Gastrocnemius medialis (tissue), 4 donors: ENCODE measurements around the gene ZNF735.

Experiments used
- CTCF ChIP-seq, 5 experiments: fragments of 450-650 bp in 3 of 5; fragments of 200-600 bp in 2 of 5; sonication (generic) in 2 of 5; IDR thresholded peaks in 4 of 5; conservative IDR thresholded peaks in 1 of 5; 1 replicate in 4 of 5; 2 replicates in 1 of 5; pipeline ENCODE4 v1.5.1; 2016 to 2019; ENCODE audit warnings: antibody characterized with exemption in 5 of 5, mild to moderate bottlenecking in 3 of 5, moderate library complexity in 3 of 5
- POLR2A ChIP-seq, 2 donors: fragments of 450-650 bp; IDR thresholded peaks; one replicate each; pipeline ENCODE4 v1.6.1; 2017; ENCODE audit warnings: antibody characterized with exemption in 2 of 2, mild to moderate bottlenecking in 2 of 2, moderate library complexity in 2 of 2

- no peak for TF ChIP-seq CTCF (IDR thresholded peaks at IDR 0.05 in 4 of 5, conservative IDR thresholded peaks at IDR 0.05 in 1 of 5)
- TF ChIP-seq POLR2A (IDR thresholded peaks at IDR 0.05), result no peak
Observed at GRCh38 chr7:64223366-64223765, 16.4 kb downstream of the ZNF735 start.
